H1 (cell line): ENCODE measurements around the gene CYBA. TPM values are rescaled to one million over a fixed set of nuclear protein-coding genes. Genes with fewer than 3 reads are reported as not detected.

Experiments
- ATF2 ChIP-seq: IDR thresholded peaks from 2 replicates; pipeline ENCODE4 v1.6.1; 2012; ENCODE audit warnings: low read length, inconsistent platforms
- BACH1 ChIP-seq: IDR thresholded peaks from 2 replicates; pipeline ENCODE4 v1.6.1; 2012; ENCODE audit warnings: low read length, improper control_type of control experiment
- POLR2AphosphoS5 ChIP-seq: IDR thresholded peaks from 2 replicates; pipeline ENCODE4 v1.6.1; 2011; ENCODE audit warnings: low read depth, low read length
- polyA plus RNA-seq, 7 experiments: library from polyadenylated mRNA; depleted of rRNA in 3 of 7; stranded (reverse) in 5 of 7; unstranded in 2 of 7; fragments of >200 nt in 5 of 7; fragments of 200-250 nt in 2 of 7; gene quantifications; 1 replicate in 5 of 7; 2 replicates in 1 of 7; 4 replicates in 1 of 7; pipeline versions ENCODE4 v1.2.1 to v1.2.3, GENCODE V29; 2011 to 2013; ENCODE audit warnings: missing spikeins in 2 of 7, mixed read lengths in 2 of 7
- total RNA-seq: library from RNA; stranded (reverse); fragmentation: NEBNext Ultra II Directional; extraction: Animal tissue kit (Norgen Biotek cat#: 25700); gene quantifications from 2 replicates; pipeline ENCODE4 v1.2.1, GENCODE V29; 2021

The CYBA gene
- total and polyA plus RNA-seq, 2 of the 8 experiments (the other 6 are each of a cell fraction or from before 2014, with no cell fraction given), result 136 to 254 TPM

- TF ChIP-seq ATF2, result no peak
- no peak for TF ChIP-seq POLR2AphosphoS5
- no peak for TF ChIP-seq BACH1
Measured at GRCh38 chr16:88657371-88657770, 6.5 kb upstream of the CYBA start (continued).
